HG03565 (cell line): ENCODE measurements around the gene AANAT.

Source experiments
- ATAC-seq: cut with Tn5 transposase; IDR thresholded peaks from one replicate; pipeline ENCODE4 v1.9.1; 2021; ENCODE audit warnings: mild to moderate bottlenecking, moderate library complexity; ENCODE audit not compliant: unreplicated experiment

The AANAT gene

GRCh38 chr17:76467366-76467765 is at the start of gene AANAT:
Gene AANAT (plus strand): TSS chr17:76467603. CDS start chr17:76468747, 1,144 bp downstream.
- ATAC-seq: no peak

DNA sequence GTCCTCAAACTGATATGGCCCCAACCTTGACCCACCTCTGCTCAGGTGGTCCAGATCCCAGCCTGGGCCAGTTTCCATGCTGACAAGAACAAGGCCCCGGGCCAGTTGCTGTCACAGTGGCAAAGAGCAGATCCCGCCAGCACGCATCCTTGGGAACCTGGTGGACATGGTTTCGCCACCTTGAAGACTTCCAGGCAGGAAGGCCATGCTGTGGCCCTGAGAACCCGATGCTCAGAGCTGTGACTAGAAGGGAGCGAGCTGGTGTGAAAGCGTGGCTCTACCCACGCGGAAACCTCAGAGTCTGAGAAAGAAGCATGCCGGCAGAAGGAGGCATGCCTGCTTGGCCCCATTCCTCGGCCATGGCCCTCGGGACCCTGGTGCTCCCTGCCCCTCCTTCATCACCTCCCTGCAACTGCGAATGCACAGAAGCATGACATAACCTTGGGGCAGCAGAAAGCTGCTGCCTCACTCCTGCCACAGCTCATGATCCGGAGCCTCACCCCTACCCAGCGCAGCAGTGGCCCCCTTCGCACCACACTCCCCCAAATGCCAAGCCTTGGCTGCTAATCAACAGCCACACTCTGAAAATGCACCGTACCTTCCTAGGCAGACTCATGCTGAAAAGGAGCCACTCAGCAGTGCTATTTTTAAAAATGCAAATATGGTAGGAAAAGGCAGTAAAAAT is 47.7 kb upstream of the AANAT start:
- no peak for ATAC-seq

DNA sequence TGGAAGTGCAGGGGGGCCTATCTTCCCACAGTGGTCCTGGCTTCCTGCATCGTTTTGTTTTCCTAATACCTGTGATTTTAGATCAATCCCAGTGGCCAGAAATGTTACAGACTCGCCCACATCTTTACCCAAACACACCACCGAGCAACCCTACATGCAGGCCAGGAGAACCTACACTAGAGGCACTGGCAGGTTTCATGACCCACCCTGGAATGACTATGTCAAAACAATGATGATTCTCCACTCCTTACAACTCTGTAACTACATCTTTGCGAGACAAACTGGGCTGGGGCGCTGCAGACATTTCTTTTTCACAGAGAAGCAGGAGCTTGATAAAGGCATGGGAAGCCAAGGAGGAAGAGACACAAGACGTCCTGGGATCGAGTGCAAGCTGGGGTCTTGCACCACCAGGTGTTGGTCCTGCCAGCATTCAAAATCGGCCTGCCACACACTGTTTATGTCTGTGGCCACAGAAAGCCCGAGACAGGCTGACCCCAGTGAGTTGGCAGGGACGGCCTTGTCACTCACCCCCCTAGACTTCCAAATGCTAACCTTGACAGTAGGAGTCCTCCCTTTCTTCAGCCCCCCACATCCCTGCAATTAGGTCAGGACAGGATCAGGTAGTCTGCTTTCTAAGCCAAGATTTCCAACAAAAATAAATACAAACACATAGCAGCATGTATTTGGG is 46.9 kb upstream of the AANAT start:
- no peak for ATAC-seq

DNA sequence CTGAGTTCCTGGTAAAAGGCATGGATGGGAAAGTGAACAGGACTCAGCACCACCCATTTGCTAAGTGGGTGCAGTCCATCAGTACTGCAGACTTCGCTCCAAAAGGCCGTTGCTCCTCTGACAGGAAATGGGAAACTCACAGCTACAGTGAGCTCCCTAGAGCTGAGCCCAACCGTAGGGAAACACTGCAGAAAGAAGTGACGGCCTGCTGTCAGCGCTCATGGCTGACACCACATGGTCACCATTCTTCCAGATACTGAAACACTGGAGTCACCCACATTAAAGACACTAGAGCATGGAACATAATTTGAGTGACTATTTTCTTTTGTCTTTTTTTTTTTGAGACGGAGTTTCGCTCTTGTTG is 46.4 kb upstream of the AANAT start:
- ATAC-seq: no peak

DNA sequence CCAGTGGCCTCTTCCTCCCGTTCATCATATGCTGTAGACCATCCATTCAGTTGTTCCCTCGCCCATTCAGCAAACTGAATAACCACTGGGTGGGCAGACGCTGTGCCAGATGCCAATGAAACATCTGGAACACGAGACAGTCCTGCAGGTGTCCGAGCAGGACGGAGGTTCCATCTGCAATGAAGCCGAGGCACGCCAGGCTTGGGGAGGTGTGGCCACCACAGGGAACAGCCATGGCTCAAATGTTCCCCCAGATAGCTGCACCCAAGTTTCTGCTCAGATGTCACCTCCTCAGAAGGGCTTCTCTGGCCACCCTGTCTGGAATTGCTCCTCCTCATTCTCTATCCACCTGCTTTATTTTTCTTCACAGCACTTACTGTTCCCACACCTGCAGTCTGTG is 45.0 kb upstream of the AANAT start:
- no peak for ATAC-seq

- ATAC-seq: no peak
Measured at GRCh38 chr17:76422860-76423259, 44.5 kb upstream of the AANAT start.

DNA sequence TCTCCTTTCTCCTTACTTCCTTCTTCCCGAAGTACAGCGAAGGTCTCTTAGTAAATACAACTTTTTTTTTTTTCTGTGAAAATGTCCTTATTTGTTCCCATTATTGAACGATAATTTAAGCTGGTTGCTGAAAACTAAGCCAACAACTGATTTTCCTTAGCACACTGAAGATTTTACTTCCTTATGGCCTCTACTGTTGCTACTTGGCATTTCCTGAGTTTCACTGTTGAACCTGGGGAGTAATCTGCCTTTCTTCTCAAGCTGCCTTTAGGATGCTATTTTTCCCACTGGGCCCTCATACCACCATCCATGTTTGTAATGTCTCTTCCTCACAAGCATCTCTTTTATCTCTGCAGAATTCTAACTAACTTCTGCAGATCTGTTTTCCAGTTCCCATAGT is 40.5 kb upstream of the AANAT start:
- no peak for ATAC-seq

DNA sequence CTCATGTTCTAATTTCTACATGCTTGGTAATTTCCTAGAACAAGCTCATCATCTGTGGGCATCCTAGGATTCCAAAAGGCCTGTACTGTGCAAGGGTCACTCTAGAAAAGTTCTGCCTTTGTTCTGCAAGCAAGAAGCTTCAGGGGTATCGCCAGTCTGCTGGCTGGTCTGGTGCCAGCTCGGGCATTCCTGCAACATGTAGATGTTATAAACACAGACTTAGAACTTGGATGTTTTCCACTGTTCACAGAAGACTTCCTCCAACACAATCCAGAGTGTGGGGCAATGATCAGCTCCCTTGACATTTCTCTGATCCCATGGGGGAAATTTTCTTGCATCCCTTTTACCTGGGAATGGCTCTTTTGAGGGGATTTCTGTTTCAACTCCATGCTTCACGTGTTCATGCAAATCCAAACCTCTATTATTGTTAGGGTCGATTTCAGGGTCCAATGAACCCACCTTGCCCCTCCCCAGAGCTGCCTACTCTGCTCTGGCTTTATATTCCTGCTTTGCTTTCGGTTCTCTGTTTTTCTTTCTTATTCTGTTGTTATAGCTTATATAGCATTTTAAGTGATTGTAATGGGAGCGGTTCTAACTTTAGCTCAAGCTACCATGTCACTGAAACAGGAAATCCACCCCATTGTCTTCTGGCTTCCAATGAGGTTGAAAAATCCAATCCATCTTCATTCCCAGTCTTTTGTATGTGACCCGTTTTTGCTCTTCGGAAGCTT is 39.7 kb upstream of the AANAT start:
- ATAC-seq: no peak

DNA sequence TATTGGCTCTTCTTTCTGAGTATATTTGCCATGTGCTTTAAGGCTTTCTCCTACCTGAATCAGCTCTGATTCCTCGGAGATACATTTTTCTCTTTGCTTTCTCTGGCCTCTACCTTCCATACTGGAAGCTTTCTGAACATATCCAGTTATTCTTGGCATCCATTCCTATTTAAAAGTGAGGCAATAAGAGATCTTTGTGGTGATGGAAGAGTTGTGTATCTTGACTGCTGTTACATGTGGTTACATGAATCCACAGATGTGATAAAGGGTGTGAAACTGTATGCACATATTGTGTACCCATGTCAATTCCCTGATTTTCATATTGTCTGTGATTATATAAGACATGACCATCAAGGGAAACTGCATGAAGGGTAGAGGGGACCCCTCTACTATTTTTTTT is 38.9 kb upstream of the AANAT start:
- no peak for ATAC-seq

DNA sequence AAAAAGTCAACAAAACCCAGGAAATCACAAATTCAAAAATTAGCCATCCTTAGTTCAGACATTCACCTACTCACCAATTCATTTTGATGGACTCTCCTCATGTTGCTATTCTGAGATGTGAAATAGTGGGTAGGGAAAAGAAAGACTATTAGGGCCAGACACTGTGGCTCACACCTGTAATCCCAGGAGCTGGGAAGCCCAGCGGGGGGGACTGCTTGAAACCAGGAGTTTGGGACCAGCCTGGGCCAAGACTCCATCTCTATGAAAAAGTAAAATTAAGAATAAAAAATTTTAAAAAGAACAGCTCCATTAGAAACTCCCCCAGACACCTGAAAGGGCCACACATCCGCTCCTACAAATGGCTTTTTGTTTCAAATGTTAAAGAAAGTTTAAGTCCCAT is 35.9 kb upstream of the AANAT start:
- no peak for ATAC-seq

DNA sequence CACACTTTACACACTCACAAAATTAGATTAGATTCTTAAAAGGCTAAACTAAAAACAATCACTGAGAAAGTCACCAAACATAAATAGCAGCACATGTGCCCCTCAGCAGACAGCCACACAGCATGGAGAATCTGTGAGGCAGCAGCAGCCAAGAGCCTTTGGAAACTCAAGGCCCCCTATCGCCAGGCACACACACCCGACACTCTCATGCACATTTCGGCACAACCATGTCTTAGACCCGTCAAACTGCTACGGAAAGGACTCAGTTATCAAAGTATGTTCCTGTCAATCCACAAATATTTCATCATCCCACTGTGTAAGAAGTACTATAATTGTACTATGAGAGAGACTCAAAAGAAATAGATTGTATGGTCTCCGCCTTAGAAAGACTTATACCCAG is 35.4 kb upstream of the AANAT start:
- no peak for ATAC-seq

DNA sequence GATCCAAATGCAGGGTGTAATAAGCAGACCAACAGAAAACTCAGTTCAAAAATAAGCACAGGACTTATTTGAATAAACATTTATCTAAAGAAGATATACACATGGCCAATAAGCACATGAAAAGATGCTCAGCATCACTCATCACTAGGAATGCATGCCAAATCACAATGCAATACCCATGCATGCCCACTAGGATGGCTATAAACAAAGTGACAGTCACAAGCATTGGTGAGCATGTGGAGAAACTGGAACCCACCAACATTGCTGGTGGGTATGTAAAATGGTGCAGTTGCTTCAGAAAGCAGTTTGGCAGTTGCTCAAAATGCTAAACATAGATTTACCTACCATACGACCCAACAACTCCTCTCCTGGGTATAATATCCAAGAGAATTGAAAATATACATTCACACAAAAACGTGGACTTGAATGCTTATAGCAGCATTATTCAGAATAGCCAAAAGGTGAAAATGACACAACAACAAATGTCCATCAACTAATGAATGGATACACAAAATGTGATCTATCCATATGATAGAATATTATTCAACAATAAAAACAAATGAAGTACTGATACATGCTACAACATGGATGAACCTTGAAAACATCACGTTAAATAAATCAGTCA is 34.6 kb upstream of the AANAT start:
- no peak for ATAC-seq

DNA sequence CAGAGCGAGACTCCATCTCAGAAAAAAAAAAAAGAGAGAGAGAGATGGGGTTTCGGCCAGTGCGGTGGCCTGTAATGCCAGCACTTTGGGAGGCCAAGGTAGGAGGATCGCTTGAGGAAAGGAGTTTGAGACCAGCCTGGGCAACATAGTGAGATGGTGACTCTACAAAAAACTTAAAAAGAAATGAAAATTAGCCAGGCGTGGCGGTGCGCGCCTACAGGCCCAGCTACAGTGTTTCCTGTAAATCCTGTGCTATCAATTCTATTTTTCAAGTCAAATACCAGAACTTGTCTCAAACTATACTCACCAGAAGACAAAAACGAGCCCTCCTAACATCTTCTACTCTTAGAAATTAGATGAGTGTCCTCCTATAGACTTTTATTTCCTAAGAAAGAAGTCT is 33.7 kb upstream of the AANAT start:
- ATAC-seq: no peak

GRCh38 chr17:76434870-76435269 is 32.5 kb upstream of the AANAT start:
- ATAC-seq: no peak

DNA sequence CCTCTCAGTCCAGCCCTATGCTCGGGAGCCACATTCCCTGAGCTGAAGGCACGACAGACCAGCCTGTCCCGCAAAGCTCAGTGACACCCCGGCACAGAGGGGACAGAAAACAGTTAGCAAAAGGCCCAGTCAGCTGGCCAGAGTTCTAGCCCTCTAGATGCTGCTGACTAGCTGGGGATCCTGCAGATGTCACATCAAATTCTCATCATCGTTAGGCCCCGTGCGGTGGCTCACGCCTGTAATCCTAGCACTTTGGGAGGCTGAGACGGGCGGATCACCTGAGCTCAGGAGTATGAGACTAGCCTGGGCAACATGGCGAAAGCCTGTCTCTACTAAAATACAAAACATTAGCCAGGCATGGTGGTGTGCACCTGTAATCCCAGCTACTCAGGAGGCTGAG is 31.7 kb upstream of the AANAT start:
- ATAC-seq: no peak

DNA sequence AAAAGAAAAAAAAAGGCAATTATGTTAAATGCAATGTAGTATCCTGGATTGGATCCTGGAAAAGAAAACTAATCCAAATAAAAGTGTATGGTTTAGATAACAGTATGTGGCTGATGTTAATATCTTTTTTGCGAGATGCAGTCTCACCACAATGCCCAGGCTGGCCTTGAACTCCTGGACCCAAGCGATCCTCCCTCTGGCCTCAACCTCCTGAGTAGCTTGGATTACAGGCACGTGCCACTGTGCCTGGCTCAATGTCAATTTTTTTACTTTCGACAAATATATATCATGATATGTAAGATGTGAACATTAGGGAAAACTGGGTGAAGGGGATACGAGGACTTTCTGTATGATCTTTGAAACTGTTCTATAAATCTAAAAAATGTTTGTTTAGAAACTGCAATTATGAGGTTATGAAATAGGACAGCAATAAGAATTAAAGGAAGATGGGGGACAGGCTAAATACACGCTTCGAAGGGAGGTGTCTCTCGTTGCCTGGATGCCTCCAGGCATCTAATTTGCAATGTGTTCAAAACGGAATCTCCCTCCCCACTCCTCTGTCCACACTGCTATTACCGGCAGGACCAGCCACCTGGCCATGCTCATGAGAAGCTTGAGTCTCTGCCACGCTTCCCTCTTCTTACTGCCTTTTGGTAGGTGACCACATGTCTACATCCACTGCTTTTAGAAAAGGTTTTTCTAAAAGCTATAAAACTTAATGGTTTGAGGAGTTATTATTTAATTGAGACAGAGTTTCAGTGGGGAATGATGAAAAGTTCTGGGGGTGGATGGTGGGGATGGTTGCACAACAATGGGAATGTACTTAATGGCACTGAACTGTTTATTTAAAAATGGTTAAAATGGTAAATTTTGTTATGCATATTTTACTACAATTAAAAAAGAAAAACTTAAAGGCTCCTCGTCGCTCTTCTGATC is 29.7 kb upstream of the AANAT start:
- ATAC-seq: no peak

DNA sequence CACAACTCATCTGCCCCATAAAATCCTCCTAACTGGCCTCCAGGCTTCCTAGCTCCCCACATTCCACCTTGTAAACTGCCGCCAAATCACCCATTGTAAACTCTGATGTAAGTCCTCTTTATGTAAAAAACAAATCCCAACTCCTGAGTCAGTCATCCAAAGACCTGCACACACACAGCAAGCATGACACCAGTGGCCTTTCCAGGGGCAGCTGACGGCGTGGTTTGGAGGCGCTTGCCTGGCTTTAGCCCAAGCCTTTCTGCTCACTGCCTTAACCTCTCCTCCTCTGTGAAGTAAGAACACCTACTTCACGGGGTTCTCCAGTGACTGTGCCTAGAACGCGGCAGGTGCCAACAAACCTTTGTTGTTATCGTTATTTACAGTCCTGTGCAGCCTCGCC is 28.5 kb upstream of the AANAT start:
- ATAC-seq: no peak

DNA sequence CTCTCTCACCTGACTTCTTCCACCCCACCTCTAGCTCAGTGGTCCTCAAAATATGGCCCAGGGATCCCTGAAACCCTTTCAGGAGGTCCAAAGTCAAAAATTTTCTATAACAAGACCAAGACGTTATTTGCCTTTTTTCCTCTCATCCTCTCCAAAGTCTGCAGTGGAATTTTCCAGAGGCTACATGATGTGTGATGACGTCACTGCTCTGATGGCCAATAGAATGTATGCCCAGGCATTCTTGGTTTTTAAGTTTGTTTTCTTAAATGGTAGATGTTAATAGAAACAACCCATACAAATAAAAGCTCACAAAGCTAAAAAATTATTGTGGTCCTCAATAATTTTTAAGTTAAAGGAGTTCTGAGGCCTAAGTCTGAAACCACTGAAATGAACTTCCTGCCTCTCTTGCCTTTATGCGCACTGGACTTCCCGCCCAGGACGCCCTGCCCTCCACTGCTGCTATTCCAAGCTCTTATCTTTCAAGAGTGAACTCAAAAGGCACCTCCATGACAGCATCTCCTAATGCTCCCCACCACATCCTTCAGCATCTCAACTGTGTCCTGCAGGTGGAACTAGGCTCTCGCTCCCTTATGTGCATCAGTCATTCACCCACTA is 28.0 kb upstream of the AANAT start:
- no peak for ATAC-seq

GRCh38 chr17:76440751-76441362 is 26.5 kb upstream of the AANAT start:
- ATAC-seq: no peak
